Measurements from ENCODE around the gene OR2C1. TPM values are rescaled to one million over a fixed set of nuclear protein-coding genes. Genes with fewer than 3 reads are reported as not detected.

OR2C1 gene
- total RNA-seq: not detected

- DNase-seq (ENCODE audit: low spot score): no peak
Measured at GRCh38 chr16:3355589-3355988, at the start of gene OR2C1. Gene OR2C1, plus strand, starts transcription at chr16:3355889. Its CDS starts 52 bp downstream, at chr16:3355941.

- no peak for DNase-seq (ENCODE audit: low spot score)
Measured at GRCh38 chr16:3306078-3306477, 49.6 kb upstream of the OR2C1 start.

DNA sequence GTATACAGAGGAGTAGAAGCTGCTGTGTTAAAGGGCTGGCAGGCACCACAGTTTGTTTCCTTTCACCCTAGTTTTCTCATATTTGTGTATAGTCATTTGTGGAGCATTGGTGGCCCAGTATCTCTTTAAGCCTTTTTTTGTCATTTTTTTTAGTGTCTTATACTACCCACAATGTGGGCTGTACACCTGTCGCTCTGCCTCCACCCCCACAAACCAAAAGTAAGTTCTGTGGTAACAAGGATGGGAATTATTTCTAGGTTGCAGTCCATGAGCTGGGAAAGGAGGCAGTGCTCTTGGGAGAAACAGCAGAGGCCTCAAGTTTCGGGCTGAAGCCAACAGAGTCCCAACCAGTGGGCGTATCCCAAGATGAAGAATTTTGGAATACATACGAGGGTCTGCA lies 44.2 kb upstream of the OR2C1 start:
- no peak for DNase-seq (ENCODE audit: low spot score)

- no peak for DNase-seq (ENCODE audit: low spot score)
Measured at GRCh38 chr16:3317315-3317999, 38.2 kb upstream of the OR2C1 start.

DNA sequence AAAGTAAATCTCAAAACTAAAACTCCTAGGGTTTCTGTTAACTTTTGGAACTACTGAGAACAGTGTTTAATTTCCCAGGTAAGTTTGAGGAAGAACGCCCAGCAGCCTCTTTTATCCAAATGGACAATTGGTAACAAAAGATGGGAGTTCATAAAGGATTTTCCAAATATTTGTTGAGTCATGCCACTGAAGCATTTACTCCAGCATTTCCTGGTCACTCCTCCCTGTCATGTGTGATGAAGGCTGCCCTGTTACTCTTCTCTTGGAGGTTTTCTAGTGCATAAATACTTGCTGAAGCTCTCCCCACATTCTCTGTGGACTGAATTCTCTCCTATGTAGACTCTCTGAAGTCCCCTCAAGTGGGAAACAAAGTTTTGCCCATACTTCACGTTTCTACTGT lies 33.9 kb upstream of the OR2C1 start:
- no peak for DNase-seq (ENCODE audit: low spot score)

DNA sequence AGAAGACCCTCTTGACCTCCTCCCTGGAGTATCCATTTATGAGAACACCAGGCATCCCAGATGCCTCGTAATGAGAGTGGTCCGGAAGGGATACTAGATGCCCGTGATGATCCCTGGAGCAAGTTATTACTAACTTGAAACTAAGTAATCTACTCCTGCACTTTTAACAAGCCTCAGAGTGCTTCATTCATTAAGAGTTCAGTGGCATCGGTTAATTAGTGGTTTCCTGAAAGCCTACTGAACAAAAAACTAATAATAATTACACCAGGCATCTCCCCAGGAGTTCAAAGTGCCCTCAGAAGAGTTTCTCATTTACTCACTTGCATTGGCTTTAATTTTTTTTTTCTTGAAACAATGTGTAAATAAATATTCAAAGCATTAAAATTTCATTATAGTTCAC lies 28.2 kb upstream of the OR2C1 start:
- no peak for DNase-seq (ENCODE audit: low spot score)

- DNase-seq (ENCODE audit: low spot score): no peak
Measured at GRCh38 chr16:3328104-3328503, 27.6 kb upstream of the OR2C1 start.

DNA sequence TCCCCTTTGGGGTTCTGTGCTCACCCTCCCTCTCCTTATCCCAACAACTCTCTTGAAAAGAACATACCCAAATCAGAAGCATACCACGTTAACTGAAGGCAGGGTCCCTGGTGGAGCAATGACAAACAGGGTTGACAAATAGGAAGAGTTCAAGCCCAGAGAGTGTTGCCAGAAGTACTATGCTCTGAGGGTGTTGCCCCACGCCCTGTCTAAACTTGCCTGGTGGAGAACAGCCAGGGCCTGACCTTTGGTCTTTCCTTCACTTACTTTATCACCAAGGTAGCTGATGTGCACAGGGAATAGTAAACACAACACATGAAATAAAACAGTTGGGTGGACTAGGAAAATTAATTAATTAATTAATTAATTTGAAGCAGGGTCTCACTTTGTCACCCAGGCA lies 27.0 kb upstream of the OR2C1 start:
- DNase-seq (ENCODE audit: low spot score): no peak

DNA sequence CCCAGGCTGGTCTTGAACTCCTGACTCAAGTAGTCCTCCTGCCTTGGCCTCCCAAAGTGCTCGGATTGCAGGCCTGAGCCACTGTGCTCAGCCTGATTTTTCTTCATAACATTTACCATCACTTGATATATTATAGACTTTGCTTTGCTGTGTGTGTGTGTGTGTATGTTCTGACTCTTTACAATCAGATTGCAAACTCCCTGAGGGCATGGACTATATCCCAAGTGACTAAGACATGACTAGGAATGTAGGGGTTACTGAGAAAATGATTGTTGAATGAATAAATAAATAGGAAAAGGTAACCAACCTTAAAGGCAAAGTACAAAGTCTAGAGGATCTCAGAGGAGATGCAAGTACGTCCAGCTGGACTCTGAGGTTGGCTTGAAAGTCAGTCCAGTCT lies 9.6 kb upstream of the OR2C1 start:
- DNase-seq (ENCODE audit: low spot score): no peak

DNA sequence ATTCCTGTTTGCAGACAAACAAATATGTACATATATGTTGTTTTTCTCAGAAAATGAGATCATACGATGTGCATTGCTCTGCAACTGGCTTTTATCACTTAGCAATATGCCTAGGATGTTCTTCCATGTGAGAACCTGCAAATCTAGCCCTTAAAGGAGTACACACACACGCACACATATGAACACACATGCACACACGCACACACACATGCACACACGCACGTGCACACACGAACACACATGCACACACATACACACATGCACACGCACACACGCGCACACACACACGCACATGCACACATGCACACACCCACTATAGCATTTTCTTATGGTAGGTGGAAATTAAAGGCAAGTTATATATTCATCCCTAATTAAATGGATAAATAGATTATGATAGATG lies 8.1 kb upstream of the OR2C1 start:
- no peak for DNase-seq (ENCODE audit: low spot score)

- DNase-seq (ENCODE audit: low spot score): no peak
Measured at GRCh38 chr16:3348547-3349167, 7.0 kb upstream of the OR2C1 start.

- DNase-seq (ENCODE audit: low spot score): no peak
Measured at GRCh38 chr16:3349175-3349574, 6.5 kb upstream of the OR2C1 start.

DNA sequence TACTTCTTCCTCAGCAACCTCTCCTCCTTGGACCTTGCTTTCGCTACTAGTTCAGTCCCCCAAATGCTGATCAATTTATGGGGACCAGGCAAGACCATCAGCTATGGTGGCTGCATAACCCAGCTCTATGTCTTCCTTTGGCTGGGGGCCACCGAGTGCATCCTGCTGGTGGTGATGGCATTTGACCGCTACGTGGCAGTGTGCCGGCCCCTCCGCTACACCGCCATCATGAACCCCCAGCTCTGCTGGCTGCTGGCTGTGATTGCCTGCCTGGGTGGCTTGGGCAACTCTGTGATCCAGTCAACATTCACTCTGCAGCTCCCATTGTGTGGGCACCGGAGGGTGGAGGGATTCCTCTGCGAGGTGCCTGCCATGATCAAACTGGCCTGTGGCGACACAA lies 429 bp downstream of the OR2C1 start:
- DNase-seq (ENCODE audit: low spot score): no peak

DNA sequence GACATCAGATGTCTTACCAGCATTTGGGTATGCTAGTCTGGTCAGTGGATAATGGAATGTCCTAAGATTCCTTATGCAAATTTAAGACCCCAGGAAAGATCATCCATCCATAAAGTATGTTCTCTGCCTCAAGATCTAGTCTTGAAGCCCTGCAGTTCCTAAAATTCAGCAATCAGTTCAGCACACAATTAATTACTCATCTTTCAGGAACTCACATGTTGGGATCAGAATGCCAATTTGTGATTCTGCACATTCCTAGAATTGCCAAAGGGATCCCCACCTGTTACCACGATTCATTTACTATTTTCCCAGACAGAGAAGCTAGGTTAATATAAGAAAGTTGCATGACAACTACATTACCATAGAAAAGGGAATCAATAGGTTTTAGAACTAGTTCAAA lies 3.2 kb downstream of the OR2C1 start:
- DNase-seq (ENCODE audit: low spot score): no peak

GRCh38 chr16:3362931-3363330 lies 7.2 kb downstream of the OR2C1 start:
- DNase-seq (ENCODE audit: low spot score): no peak

- no peak for DNase-seq (ENCODE audit: low spot score)
Measured at GRCh38 chr16:3363793-3364192, 8.1 kb downstream of the OR2C1 start.

- DNase-seq (ENCODE audit: low spot score): peak; percentile 86
Measured at GRCh38 chr16:3364774-3365427, 9.2 kb downstream of the OR2C1 start.

DNA sequence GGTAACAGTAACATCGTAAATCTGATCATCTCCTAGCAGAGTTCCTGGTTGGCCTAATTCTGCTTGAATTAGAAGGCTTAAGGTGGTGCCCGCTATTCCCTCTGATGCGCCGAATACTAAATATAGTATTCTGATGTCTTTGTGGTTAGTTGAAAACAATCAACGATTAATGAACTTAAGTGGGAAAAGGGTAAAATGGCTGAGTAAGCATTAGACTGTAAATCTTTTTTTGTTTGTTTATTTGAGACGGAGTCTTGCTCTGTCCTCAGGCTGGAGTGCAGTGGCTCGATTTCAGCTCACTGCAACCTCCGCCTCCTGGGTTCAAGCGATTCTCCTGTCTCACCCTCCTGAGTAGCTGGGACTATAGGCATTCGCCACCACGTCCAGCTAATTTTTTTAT lies 13.4 kb downstream of the OR2C1 start:
- DNase-seq (ENCODE audit: low spot score): no peak

- no peak for DNase-seq (ENCODE audit: low spot score)
Measured at GRCh38 chr16:3375680-3376079, 20.0 kb downstream of the OR2C1 start.

GRCh38 chr16:3377917-3378316 lies 22.2 kb downstream of the OR2C1 start:
- DNase-seq (ENCODE audit: low spot score): no peak

DNA sequence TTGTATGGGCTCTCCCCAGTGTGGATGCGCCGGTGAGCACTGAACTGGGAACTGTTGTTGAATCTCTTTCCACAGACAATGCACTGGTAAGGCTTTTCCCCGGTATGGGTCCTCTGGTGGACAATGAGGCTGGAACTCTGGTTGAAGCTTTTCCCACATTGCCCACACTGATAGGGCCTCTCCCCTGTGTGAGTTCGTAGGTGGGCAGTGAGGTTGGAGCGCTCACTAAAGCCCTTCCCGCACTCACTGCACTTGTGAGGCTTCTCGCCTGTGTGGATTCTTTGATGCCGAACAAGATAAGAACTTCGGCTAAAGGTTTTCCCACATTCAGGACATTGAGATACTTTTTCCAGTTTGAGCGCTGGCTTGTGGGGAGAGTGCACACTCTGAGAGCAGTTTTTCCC lies 27.4 kb downstream of the OR2C1 start:
- DNase-seq (ENCODE audit: low spot score): no peak

- DNase-seq (ENCODE audit: low spot score): no peak
Measured at GRCh38 chr16:3388325-3388724, 32.6 kb downstream of the OR2C1 start.

GRCh38 chr16:3389663-3390338 lies 34.1 kb downstream of the OR2C1 start:
- no peak for DNase-seq (ENCODE audit: low spot score)

All from ureter (tissue), 1 donor.